Measurements from ENCODE around the gene CELSR1.

DNA sequence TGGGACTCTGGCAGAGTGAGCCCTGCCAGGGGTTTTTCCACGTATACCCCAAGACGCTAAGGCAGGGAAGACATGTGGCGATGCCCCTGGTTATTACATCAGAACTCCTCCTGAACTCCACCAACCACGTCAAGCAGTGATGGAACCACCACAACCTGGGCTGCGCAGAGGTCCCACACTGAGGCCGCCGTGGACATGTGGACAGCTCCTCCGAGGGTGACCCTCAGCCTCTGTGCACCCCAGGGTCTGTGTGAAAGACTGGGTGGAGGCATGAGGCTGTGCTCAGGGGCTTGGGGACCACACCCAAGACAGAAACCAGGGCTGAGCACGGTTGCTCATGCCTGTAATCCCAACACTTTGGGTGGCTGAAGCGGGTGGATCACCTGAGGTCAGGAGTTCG is 149.7 kb downstream of the CELSR1 start:
- TF ChIP-seq, protein P1, sequence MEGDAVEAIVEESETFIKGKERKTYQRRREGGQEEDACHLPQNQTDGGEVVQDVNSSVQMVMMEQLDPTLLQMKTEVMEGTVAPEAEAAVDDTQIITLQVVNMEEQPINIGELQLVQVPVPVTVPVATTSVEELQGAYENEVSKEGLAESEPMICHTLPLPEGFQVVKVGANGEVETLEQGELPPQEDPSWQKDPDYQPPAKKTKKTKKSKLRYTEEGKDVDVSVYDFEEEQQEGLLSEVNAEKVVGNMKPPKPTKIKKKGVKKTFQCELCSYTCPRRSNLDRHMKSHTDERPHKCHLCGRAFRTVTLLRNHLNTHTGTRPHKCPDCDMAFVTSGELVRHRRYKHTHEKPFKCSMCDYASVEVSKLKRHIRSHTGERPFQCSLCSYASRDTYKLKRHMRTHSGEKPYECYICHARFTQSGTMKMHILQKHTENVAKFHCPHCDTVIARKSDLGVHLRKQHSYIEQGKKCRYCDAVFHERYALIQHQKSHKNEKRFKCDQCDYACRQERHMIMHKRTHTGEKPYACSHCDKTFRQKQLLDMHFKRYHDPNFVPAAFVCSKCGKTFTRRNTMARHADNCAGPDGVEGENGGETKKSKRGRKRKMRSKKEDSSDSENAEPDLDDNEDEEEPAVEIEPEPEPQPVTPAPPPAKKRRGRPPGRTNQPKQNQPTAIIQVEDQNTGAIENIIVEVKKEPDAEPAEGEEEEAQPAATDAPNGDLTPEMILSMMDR (IDR thresholded peaks at IDR 0.05): no peak
- no peak for TF ChIP-seq POLR2A (IDR thresholded peaks at IDR 0.05)

All from thyroid gland (tissue), 4 donors.